HepG2 (cell line): ENCODE measurements around the gene CDC42BPG. TPM values are rescaled to one million over a fixed set of nuclear protein-coding genes. Genes with fewer than 3 reads are reported as not detected.

Experiments
- ELF3 ChIP-seq: IDR thresholded peaks from 2 replicates; pipeline ENCODE4 v1.6.1; 2016; ENCODE audit warnings: missing genetic modification reagents, missing compliant biosample characterization
- HOXA7 ChIP-seq: sonication (generic); formaldehyde crosslinking; IDR thresholded peaks from 2 replicates; pipeline ENCODE4 v1.8.1; 2022; ENCODE audit warnings: mild to moderate bottlenecking, missing genetic modification reagents, moderate library complexity
- IRX3 ChIP-seq: sonication (generic); formaldehyde crosslinking; IDR thresholded peaks from 2 replicates; pipeline ENCODE4 v1.8.1; 2023; ENCODE audit warnings: mild to moderate bottlenecking, low read depth, missing genetic modification reagents, borderline replicate concordance
- MIXL1 ChIP-seq: IDR thresholded peaks from 2 replicates; pipeline ENCODE4 v1.6.1; 2016
- SAP130 ChIP-seq: IDR thresholded peaks from 2 replicates; pipeline ENCODE4 v1.6.1; 2016; ENCODE audit warnings: low read depth
- TFDP2 ChIP-seq: sonication (generic); formaldehyde crosslinking; IDR thresholded peaks from 2 replicates; pipeline ENCODE4 v1.4.0; 2020; ENCODE audit warnings: missing genetic modification reagents
- XRCC5 ChIP-seq: fragments of 200-400 bp; formaldehyde crosslinking; optimal IDR thresholded peaks from 2 replicates; pipeline ENCODE3; 2017; ENCODE audit warnings: mild to moderate bottlenecking, low read length
- ZFX ChIP-seq: sonication (generic); formaldehyde crosslinking; IDR thresholded peaks from 2 replicates; pipeline ENCODE4 v1.4.0; 2020; ENCODE audit warnings: mild to moderate bottlenecking, low read depth, missing genetic modification reagents, moderate library complexity
- ZFY ChIP-seq: sonication (generic); formaldehyde crosslinking; IDR thresholded peaks from 2 replicates; pipeline ENCODE4 v1.4.0; 2020; ENCODE audit warnings: missing genetic modification reagents
- ZNF280D ChIP-seq: sonication (generic); formaldehyde crosslinking; IDR thresholded peaks from 2 replicates; pipeline ENCODE4 v1.5.1; 2020; ENCODE audit warnings: mild to moderate bottlenecking, missing genetic modification reagents
- ZNF430 ChIP-seq: sonication (generic); formaldehyde crosslinking; IDR thresholded peaks from 2 replicates; pipeline ENCODE4 v1.9.0; 2021; ENCODE audit warnings: mild to moderate bottlenecking, missing genetic modification reagents
- ZNF574 ChIP-seq: sonication (generic); formaldehyde crosslinking; IDR thresholded peaks from 2 replicates; pipeline ENCODE4 v1.4.0; 2020; ENCODE audit warnings: missing genetic modification reagents
- ZNF672 ChIP-seq: sonication (generic); formaldehyde crosslinking; IDR thresholded peaks from 2 replicates; pipeline ENCODE4 v1.8.1; 2022; ENCODE audit warnings: missing genetic modification reagents
- ZNF687 ChIP-seq: sonication (generic); formaldehyde crosslinking; IDR thresholded peaks from 2 replicates; pipeline ENCODE4 v1.5.1; 2020; ENCODE audit warnings: mild to moderate bottlenecking, missing genetic modification reagents, moderate library complexity
- polyA plus RNA-seq, 8 experiments: library from polyadenylated mRNA; depleted of rRNA in 3 of 8; stranded (reverse) in 7 of 8; unstranded in 1 of 8; fragments of >200 nt; fragmentation: Illumina TruSeq in 4 of 8; extraction: Trizol in 4 of 8; gene quantifications; 2 replicates each; pipeline versions ENCODE4 v1.2.1 to v1.2.3, GENCODE V29; 2011 to 2016; ENCODE audit warnings: low read depth in 4 of 8, missing spikeins in 1 of 8, mixed read lengths in 1 of 8; ENCODE audit not compliant: insufficient read depth in 1 of 8
- total RNA-seq, 5 experiments: library from RNA; depleted of rRNA; stranded (reverse); fragments of >200 nt; fragmentation: Illumina TruSeq; extraction: Trizol; gene quantifications; 2 replicates each; pipeline ENCODE4 v1.2.3, GENCODE V29; 2016; ENCODE audit warnings: low read depth in 1 of 5

The CDC42BPG gene
- total and polyA plus RNA-seq, 2 of the 13 experiments (the other 11 are each of a cell fraction or from before 2014, with no cell fraction given): 0.55 to 1.4 TPM

- TF ChIP-seq ZNF430 (CRISPR knock-in tag) (0 out of 2 replicates have a peak, but pooled peaks have one; percentile 35), ZNF687 (CRISPR knock-in tag) (peak; percentile 23), ZNF574 (0 out of 2 replicates have a peak, but pooled peaks have one; percentile 19), MIXL1 (CRISPR knock-in tag) (0 out of 2 replicates have a peak, but pooled peaks have one; percentile 7), ZFY (CRISPR knock-in tag) (peak; percentile 46), XRCC5 (peak; percentile 70), SAP130 (CRISPR knock-in tag) (peak; percentile 32; the same call in 1 of the 2 replicates), ZNF672 (CRISPR knock-in tag) (no peak), TFDP2 (no peak), ZNF280D (CRISPR knock-in tag) (no peak), ZFX (peak; percentile 50; the same call in 1 of the 2 replicates), IRX3 (CRISPR knock-in tag) (no peak), ELF3 (CRISPR knock-in tag) (no peak), HOXA7 (CRISPR knock-in tag) (no peak)
Measured at GRCh38 chr11:64872790-64873488, 28.5 kb upstream of the CDC42BPG start (continued).
